ENCODE data around the gene ABLIM1. TPM values are rescaled to one million over a fixed set of nuclear protein-coding genes. Genes with fewer than 3 reads are reported as not detected.

Gene ABLIM1
- total RNA-seq, 1 experiment from 2014 or later: 79.3 TPM

DNA sequence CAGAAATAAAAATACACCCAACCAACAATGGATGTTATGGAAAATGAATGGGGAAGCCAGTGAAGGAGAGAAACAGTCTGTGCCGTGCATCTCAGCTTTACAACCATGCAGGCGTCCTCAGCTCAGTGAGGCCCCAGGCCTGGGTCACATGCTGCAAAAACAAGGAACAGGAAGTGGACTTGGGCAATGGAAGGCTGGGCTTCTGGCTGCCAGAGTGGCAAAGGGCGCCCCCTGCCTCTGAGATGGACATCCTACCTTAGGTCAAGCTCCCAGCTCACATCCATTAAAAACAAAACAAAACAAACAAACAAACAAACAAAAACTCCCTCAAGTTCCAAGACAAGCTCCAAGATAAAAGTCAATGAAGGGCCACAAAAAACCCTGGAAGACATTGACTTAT lies 199.1 kb downstream of the ABLIM1 start:
- Histone ChIP-seq H3K27me3 (replicated peaks; ENCODE audit: control insufficient read depth, insufficient read depth, low read length) (no peaks in the 10 kb centered on the region), H3K4me1 (no peaks in the 10 kb centered on the region), H3K9me3 (no peaks in the 10 kb centered on the region), H3K4me3 (ENCODE audit: low read depth, low read length) (no peak overlapping the region), H3K36me3 (ENCODE audit: control insufficient read depth, insufficient read depth, low read length) (no peaks in the 10 kb centered on the region)
- no peak overlapping the region for H3K4me3 Mint-ChIP-seq (ENCODE audit: unreplicated experiment)
- ChIA-PET CTCF (interaction anchor here (0.6 to 1.2 kb wide), 4 partner anchors 11 to 155 kb away, joined by 3 to 13 read pairs (median 4); no protein-coding TSS in a partner anchor), POLR2A (interaction anchor here (0.6 kb wide), 1 partner anchor 131 kb away, joined by 4 read pairs; no protein-coding TSS in a partner anchor)
- H3K36me3 Mint-ChIP-seq (ENCODE audit: insufficient read depth, unreplicated experiment): peaks cover 29% of the 10 kb centered on the region
- H3K27me3 Mint-ChIP-seq (ENCODE audit: insufficient read depth, unreplicated experiment): no peaks in the 10 kb centered on the region
- no peak overlapping the region for H3K27ac Mint-ChIP-seq (ENCODE audit: unreplicated experiment)
- no peaks in the 10 kb centered on the region for H3K4me1 Mint-ChIP-seq (ENCODE audit: low read depth, unreplicated experiment)
- H3K9me3 Mint-ChIP-seq (ENCODE audit: unreplicated experiment): no peaks in the 10 kb centered on the region
- intact Hi-C loops (cut with micrococcal nuclease; ENCODE audit: unreplicated experiment): loop anchor here (1.0 kb wide), 1 partner anchor 155 kb away; no protein-coding TSS in a partner anchor
- DNase-seq: peak; percentile 55 to 64
- no TSS peak for BruUV-seq (replicated peaks)
- peak in 1 of 2 experiments; percentile 43 for TF ChIP-seq CTCF (IDR thresholded peaks at IDR 0.05; ENCODE audit: insufficient read depth in 1 of 2, low read depth in 1 of 2, low read length in 1 of 2, severe bottlenecking in 1 of 2, unreplicated experiment in 1 of 2)

GRCh38 chr10:114458216-114458920 lies 199.7 kb downstream of the ABLIM1 start:
- H3K4me3 Mint-ChIP-seq (ENCODE audit: unreplicated experiment): no peak overlapping the region
- Histone ChIP-seq H3K27me3 (replicated peaks; ENCODE audit: control insufficient read depth, insufficient read depth, low read length) (no peaks in the 10 kb centered on the region), H3K9me3 (no peaks in the 10 kb centered on the region), H3K4me1 (no peaks in the 10 kb centered on the region), H3K4me3 (ENCODE audit: low read depth, low read length) (no peak overlapping the region), H3K36me3 (ENCODE audit: control insufficient read depth, insufficient read depth, low read length) (no peaks in the 10 kb centered on the region)
- CTCF ChIA-PET: interaction anchor here (0.7 to 1.2 kb wide), 3 partner anchors 10 to 154 kb away, joined by 3 to 13 read pairs (median 4); no protein-coding TSS in a partner anchor
- intact Hi-C loops (cut with micrococcal nuclease; ENCODE audit: unreplicated experiment): no loop called here
- BruUV-seq (replicated peaks): no TSS peak
- no peaks in the 10 kb centered on the region for H3K27me3 Mint-ChIP-seq (ENCODE audit: insufficient read depth, unreplicated experiment)
- POLR2A ChIA-PET: interaction anchor here (0.6 kb wide), 1 partner anchor 131 kb away, joined by 4 read pairs; no protein-coding TSS in a partner anchor
- H3K4me1 Mint-ChIP-seq (ENCODE audit: low read depth, unreplicated experiment): no peaks in the 10 kb centered on the region
- peaks cover 32% of the 10 kb centered on the region for H3K36me3 Mint-ChIP-seq (ENCODE audit: insufficient read depth, unreplicated experiment)
- no peaks in the 10 kb centered on the region for H3K9me3 Mint-ChIP-seq (ENCODE audit: unreplicated experiment)
- no peak for TF ChIP-seq CTCF (IDR thresholded peaks at IDR 0.05; ENCODE audit: insufficient read depth in 1 of 2, low read depth in 1 of 2, low read length in 1 of 2, severe bottlenecking in 1 of 2, unreplicated experiment in 1 of 2)
- H3K27ac Mint-ChIP-seq (ENCODE audit: unreplicated experiment): no peak overlapping the region
- DNase-seq: no peak

DNA sequence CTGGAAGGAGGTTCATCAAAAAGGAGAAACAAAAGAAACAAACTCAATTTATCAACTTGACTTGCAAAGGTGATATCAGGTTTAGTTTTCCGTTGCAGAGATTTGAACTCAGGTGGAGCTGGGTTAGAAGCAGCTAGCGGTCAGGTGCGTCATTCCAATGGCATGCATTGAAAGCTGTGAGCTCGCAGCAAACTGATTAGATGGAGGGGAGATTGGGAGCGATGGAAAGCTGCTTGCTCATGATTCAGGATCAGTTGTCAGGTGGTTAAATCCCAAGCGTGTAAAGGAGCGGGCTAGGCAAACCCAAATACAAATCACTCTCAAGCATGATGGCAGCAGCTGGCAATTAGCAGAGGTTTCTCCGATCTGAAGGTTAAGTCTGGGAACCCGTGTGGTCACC lies 204.5 kb downstream of the ABLIM1 start:
- Mint-ChIP-seq H3K36me3 (ENCODE audit: insufficient read depth, unreplicated experiment) (peaks cover 21% of the 10 kb centered on the region), H3K9me3 (ENCODE audit: unreplicated experiment) (no peaks in the 10 kb centered on the region), H3K4me1 (ENCODE audit: low read depth, unreplicated experiment) (no peaks in the 10 kb centered on the region), H3K4me3 (ENCODE audit: unreplicated experiment) (no peak overlapping the region), H3K27me3 (ENCODE audit: insufficient read depth, unreplicated experiment) (no peaks in the 10 kb centered on the region), H3K27ac (ENCODE audit: unreplicated experiment) (peak overlapping the region; percentile 3)
- H3K4me1 ChIP-seq: no peaks in the 10 kb centered on the region
- no peaks in the 10 kb centered on the region for H3K9me3 ChIP-seq
- no peaks in the 10 kb centered on the region for H3K27me3 ChIP-seq (replicated peaks; ENCODE audit: control insufficient read depth, insufficient read depth, low read length)
- ChIA-PET POLR2A (no interaction called here), CTCF (no interaction called here)
- no peak overlapping the region for H3K4me3 ChIP-seq (ENCODE audit: low read depth, low read length)
- no peak for TF ChIP-seq CTCF (IDR thresholded peaks at IDR 0.05; ENCODE audit: insufficient read depth in 1 of 2, low read depth in 1 of 2, low read length in 1 of 2, severe bottlenecking in 1 of 2, unreplicated experiment in 1 of 2)
- BruUV-seq (replicated peaks): no TSS peak
- intact Hi-C loops (cut with micrococcal nuclease; ENCODE audit: unreplicated experiment): no loop called here
- DNase-seq: no peak
- no peaks in the 10 kb centered on the region; the same call in 1 of the 2 replicates for H3K36me3 ChIP-seq (ENCODE audit: control insufficient read depth, insufficient read depth, low read length)
